ENCODE measurements around the gene MIF4GD. TPM values are rescaled to one million over a fixed set of nuclear protein-coding genes. Genes with fewer than 3 reads are reported as not detected.
"Not testable (repeated sequence)": the region's sequence is repeated elsewhere in the genome, so short reads cannot be mapped to it uniquely, and the experiment has no call there.

The MIF4GD gene
- total RNA-seq, 2 experiments from 2014 or later = 50.2 to 57.2 TPM

DNA sequence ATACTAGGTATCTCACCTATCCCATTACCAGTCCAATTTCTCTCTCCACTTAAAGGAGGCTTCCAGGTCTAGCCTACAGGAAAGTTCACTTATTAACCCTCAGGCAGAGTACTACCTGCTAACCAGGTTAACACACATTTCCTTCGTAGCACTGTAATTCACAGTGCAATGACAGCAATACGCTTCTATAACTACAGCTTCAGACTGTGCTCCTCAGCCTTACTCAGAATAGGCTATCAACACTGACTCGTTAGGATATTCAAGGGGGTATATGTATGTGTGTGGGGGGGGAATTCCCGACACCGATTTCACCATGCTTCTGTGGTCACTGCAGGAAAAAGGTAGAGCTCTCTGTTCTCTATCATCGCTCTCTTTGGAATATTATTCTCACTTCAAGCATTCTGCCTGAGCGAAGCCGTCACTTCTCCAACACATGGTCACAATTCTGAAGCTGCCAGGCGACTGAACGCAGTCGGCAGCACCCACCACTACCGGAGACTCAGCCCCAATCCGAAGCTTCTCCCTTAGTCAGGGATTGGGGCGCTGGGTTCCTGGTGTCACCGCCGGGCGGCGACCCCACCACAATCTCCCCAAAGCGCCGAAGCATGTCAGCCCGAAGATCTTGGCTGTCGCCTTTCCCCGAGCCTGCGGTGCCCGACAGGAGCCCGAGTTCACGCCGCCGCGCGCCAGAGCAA is 10.2 kb downstream of the MIF4GD start:
- Mint-ChIP-seq H3K4me1 (ENCODE audit: low read depth) (peaks cover 57% of the 10 kb centered on the region), H3K36me3 (peaks cover 16% of the 10 kb centered on the region), H3K27me3 (no peaks in the 10 kb centered on the region), H3K4me3 (peak overlapping the region; percentile 93), H3K9me3 (no peaks in the 10 kb centered on the region), H3K27ac (peak overlapping the region; percentile 96)
- intact Hi-C loops (cut with micrococcal nuclease) = loop anchor here (1.0 to 10.0 kb wide), 9 partner anchors 10 to 226 kb away; partner anchors contain the start of genes GRB2, JPT1, NUP85 and SLC25A19
- CTCF ChIA-PET = interaction anchor here (1.0 to 4.8 kb wide), 16 partner anchors 9 to 341 kb away, joined by 3 to 106 read pairs (median 7); partner anchors contain the start of genes MIF4GD, NT5C, SLC25A19 and TMEM94
- DNase-seq = peak; percentile 77
- POLR2A ChIA-PET = interaction anchor here (0.7 to 4.0 kb wide), 20 partner anchors 9 to 248 kb away, joined by 3 to 80 read pairs (median 8); partner anchors contain the start of genes ARMC7, GRB2, JPT1 and MIF4GD

- H3K27me3 Mint-ChIP-seq; CTCF ChIA-PET; H3K9me3 Mint-ChIP-seq; H3K4me3 Mint-ChIP-seq; H3K36me3 Mint-ChIP-seq; DNase-seq; intact Hi-C loops (cut with micrococcal nuclease); POLR2A ChIA-PET: not testable (repeated sequence)
- Mint-ChIP-seq H3K4me1 (ENCODE audit: low read depth) (peaks cover 69% of the 10 kb centered on the region), H3K27ac (peak overlapping the region; percentile 8)
Measured at GRCh38 chr17:75257228-75257627, 13.8 kb downstream of the MIF4GD start.

GRCh38 chr17:75255954-75256698 is 14.9 kb downstream of the MIF4GD start:
- POLR2A ChIA-PET; H3K27me3 Mint-ChIP-seq; intact Hi-C loops (cut with micrococcal nuclease); H3K9me3 Mint-ChIP-seq; H3K36me3 Mint-ChIP-seq; CTCF ChIA-PET; DNase-seq; H3K4me3 Mint-ChIP-seq: not testable (repeated sequence)
- Mint-ChIP-seq H3K27ac (peak overlapping the region; percentile 10), H3K4me1 (ENCODE audit: low read depth) (peaks cover 78% of the 10 kb centered on the region)

GRCh38 chr17:75252039-75252816 is 18.8 kb downstream of the MIF4GD start:
- Mint-ChIP-seq H3K4me1 (ENCODE audit: low read depth) (peaks cover 75% of the 10 kb centered on the region), H3K36me3 (peaks cover 3% of the 10 kb centered on the region), H3K9me3 (no peaks in the 10 kb centered on the region), H3K27me3 (no peaks in the 10 kb centered on the region), H3K27ac (peak overlapping the region; percentile 90), H3K4me3 (no peak overlapping the region)
- POLR2A ChIA-PET = interaction anchor here (0.6 to 1.4 kb wide), 2 partner anchors 9 to 61 kb away, joined by 3 to 10 read pairs; partner anchors contain the start of genes GGA3 and MRPS7
- intact Hi-C loops (cut with micrococcal nuclease) = no loop called here
- CTCF ChIA-PET = interaction anchor here (0.6 to 1.0 kb wide), 2 partner anchors 9 to 192 kb away, joined by 3 to 7 read pairs; partner anchors contain the start of genes GGA3 and MRPS7
- DNase-seq = no peak

DNA sequence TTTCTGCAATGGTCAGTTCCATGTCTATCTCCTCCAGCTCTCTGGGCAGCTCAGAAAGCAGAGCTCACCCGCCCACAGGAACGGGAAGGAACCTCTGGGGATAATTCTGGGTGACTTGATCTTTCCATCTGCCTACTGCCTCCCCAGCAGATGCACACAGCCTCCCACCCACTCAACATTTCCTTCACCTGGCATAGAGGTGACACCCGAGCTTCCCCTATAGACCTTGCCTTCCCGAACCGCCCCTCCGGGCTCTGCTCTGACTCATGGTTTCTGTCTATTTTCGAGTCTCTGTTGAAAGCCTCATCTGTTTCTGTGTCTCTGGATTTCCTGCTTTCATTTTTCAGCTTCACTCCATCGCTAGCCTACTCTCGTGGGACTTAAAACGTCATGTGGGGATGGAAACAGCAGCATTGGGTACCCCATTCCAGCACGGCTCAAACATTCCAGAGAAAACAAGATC is 21.0 kb downstream of the MIF4GD start:
- intact Hi-C loops (cut with micrococcal nuclease) = loop anchor here (1.0 kb wide), 2 partner anchors 11 to 39 kb away; partner anchors contain the start of genes GGA3, MRPS7 and SLC25A19
- Mint-ChIP-seq H3K4me1 (ENCODE audit: low read depth) (peaks cover 64% of the 10 kb centered on the region), H3K27ac (peak overlapping the region; percentile 90), H3K36me3 (peaks cover 20% of the 10 kb centered on the region), H3K4me3 (peak overlapping the region; percentile 58), H3K9me3 (no peaks in the 10 kb centered on the region), H3K27me3 (no peaks in the 10 kb centered on the region)
- ChIA-PET POLR2A (interaction anchor here (0.9 to 4.3 kb wide), 9 partner anchors 9 to 147 kb away, joined by 3 to 74 read pairs (median 5); partner anchors contain the start of genes GGA3, MIF4GD and MRPS7), CTCF (interaction anchor here (0.7 to 3.6 kb wide), 10 partner anchors 10 to 162 kb away, joined by 3 to 48 read pairs (median 8); partner anchors contain the start of genes GGA3, MIF4GD, MRPS7 and SLC25A19)
- DNase-seq = peak; percentile 91

DNA sequence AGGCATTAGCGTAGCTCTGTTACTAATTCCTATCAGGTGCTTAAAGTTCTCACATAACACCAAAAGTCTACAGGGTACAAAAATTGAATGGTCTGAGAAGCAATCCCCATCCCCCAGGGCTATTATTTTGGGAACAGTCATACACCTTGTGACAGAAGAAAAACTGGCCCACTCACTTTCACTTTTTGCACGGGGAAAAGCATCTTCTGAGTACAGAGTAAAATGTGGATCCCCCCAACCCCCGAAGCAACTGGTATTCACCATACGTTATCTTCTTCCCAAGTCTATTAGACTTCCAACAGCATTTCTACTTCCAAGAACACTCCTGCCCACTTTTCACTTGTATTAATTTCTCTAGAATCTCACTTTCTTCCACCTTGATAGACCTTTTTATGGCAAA is 21.5 kb downstream of the MIF4GD start:
- POLR2A ChIA-PET = interaction anchor here (0.6 to 4.3 kb wide), 10 partner anchors 8 to 147 kb away, joined by 3 to 74 read pairs (median 5); partner anchors contain the start of genes GGA3, MIF4GD and MRPS7
- peak overlapping the region; percentile 58 for H3K4me3 Mint-ChIP-seq
- H3K27ac Mint-ChIP-seq = peak overlapping the region; percentile 90
- no peaks in the 10 kb centered on the region for H3K9me3 Mint-ChIP-seq
- no peak for DNase-seq
- H3K36me3 Mint-ChIP-seq = peaks cover 21% of the 10 kb centered on the region
- intact Hi-C loops (cut with micrococcal nuclease) = no loop called here
- CTCF ChIA-PET = interaction anchor here (1.1 to 3.6 kb wide), 8 partner anchors 10 to 162 kb away, joined by 3 to 48 read pairs (median 10); partner anchors contain the start of genes GGA3, MIF4GD, MRPS7 and SLC25A19
- peaks cover 65% of the 10 kb centered on the region for H3K4me1 Mint-ChIP-seq (ENCODE audit: low read depth)
- H3K27me3 Mint-ChIP-seq = no peaks in the 10 kb centered on the region

DNA sequence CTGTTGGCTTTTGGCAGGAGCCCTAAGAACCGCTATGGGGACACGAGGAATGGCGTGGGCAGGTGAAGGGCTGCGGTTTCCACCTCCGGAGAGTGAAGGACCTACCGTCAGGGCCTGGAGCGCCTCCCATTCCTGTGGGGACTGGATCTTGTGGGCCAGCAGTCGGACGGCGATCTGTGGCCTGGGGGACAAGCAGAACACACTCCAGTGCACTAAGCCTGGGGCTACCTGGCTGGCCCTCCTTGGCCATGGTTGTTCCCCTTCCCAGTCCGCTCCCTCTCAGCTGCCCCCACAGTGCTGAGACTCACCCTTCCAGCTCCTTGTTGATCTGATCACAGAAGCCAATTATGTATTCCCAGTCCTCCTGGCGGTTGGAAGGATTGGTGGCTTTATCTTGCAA is 24.6 kb downstream of the MIF4GD start:
- H3K27ac Mint-ChIP-seq = peak overlapping the region; percentile 32
- H3K27me3 Mint-ChIP-seq = no peaks in the 10 kb centered on the region
- DNase-seq = no peak

GRCh38 chr17:75245011-75245410 is 26.0 kb downstream of the MIF4GD start:
- peaks cover 55% of the 10 kb centered on the region for H3K36me3 Mint-ChIP-seq
- H3K27me3 Mint-ChIP-seq = no peaks in the 10 kb centered on the region
- peak overlapping the region; percentile 65 for H3K27ac Mint-ChIP-seq
- POLR2A ChIA-PET = interaction anchor here (1.0 to 3.8 kb wide), 3 partner anchors 16 to 44 kb away, joined by 3 to 45 read pairs (median 3); partner anchors contain the start of genes GGA3, MIF4GD, MRPS7 and SLC25A19
- intact Hi-C loops (cut with micrococcal nuclease) = no loop called here
- H3K4me3 Mint-ChIP-seq = no peak overlapping the region
- DNase-seq = no peak
- H3K4me1 Mint-ChIP-seq (ENCODE audit: low read depth) = peaks cover 68% of the 10 kb centered on the region
- CTCF ChIA-PET = interaction anchor here (1.0 kb wide), 1 partner anchor 30 kb away, joined by 3 read pairs; no protein-coding TSS in a partner anchor
- H3K9me3 Mint-ChIP-seq = no peaks in the 10 kb centered on the region

More for the DNA sequence above, 24.6 kb downstream of the MIF4GD start:
- ChIA-PET POLR2A (interaction anchor here (0.6 to 1.4 kb wide), 3 partner anchors 22 to 41 kb away, joined by 3 read pairs; partner anchors contain the start of gene NUP85), CTCF (interaction anchor here (0.6 to 2.0 kb wide), 3 partner anchors 15 to 116 kb away, joined by 3 to 10 read pairs (median 6); partner anchors contain the start of genes GGA3, MIF4GD and MRPS7)
- intact Hi-C loops (cut with micrococcal nuclease) = loop anchor here (2.0 kb wide), 1 partner anchor 24 kb away; the partner anchor contains the start of gene MIF4GD
- Mint-ChIP-seq H3K4me3 (no peak overlapping the region), H3K4me1 (ENCODE audit: low read depth) (peaks cover 71% of the 10 kb centered on the region), H3K36me3 (peaks cover 46% of the 10 kb centered on the region), H3K9me3 (no peaks in the 10 kb centered on the region)

- peaks cover 60% of the 10 kb centered on the region for H3K36me3 Mint-ChIP-seq
- intact Hi-C loops (cut with micrococcal nuclease) = no loop called here
- peak overlapping the region; percentile 65 for H3K27ac Mint-ChIP-seq
- peaks cover 61% of the 10 kb centered on the region for H3K4me1 Mint-ChIP-seq (ENCODE audit: low read depth)
- H3K4me3 Mint-ChIP-seq = peak overlapping the region; percentile 30
- DNase-seq = peak; percentile 44
- ChIA-PET CTCF (interaction anchor here (1.0 to 1.2 kb wide), 3 partner anchors 26 to 130 kb away, joined by 3 to 4 read pairs (median 3); partner anchors contain the start of gene MIF4GD), POLR2A (interaction anchor here (1.0 to 3.8 kb wide), 3 partner anchors 17 to 45 kb away, joined by 3 to 45 read pairs (median 3); partner anchors contain the start of genes GGA3, MIF4GD, MRPS7 and SLC25A19)
- no peaks in the 10 kb centered on the region for H3K9me3 Mint-ChIP-seq
- no peaks in the 10 kb centered on the region for H3K27me3 Mint-ChIP-seq
Measured at GRCh38 chr17:75244133-75244866, 26.7 kb downstream of the MIF4GD start.

DNA sequence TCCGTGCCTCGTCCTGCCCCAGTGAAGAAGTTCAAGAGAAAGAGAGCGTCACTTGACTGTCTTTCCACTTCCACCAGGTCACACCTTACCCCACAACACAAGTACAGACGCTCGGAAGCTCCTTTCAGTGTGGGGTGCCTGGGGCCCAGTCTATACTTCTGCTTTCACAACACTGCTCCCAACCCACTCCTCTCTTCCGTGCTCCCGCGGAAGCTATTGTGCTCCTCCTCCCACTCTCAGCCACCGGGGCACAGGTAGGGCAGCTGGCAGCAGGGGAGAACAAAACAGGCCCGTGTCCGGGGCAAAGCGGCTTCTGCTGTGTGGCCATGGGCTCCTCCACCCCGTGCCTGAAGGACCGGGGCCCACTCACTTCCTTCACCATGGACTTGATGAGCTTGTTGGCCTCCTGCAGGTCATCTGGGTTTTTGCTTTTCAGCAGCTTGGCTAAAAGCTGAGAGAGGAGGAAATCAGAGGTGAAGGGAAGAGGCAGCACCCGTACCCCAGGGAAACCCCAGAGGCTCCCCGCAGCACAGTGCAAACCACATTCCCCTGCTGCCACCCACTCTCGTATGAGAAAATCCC is 28.5 kb downstream of the MIF4GD start:
- Mint-ChIP-seq H3K9me3 (no peaks in the 10 kb centered on the region), H3K36me3 (peaks cover 69% of the 10 kb centered on the region), H3K27ac (peak overlapping the region; percentile 87), H3K4me1 (ENCODE audit: low read depth) (peaks cover 61% of the 10 kb centered on the region), H3K4me3 (peak overlapping the region; percentile 45), H3K27me3 (no peaks in the 10 kb centered on the region)
- ChIA-PET CTCF (interaction anchor here (0.6 to 7.3 kb wide), 12 partner anchors 7 to 282 kb away, joined by 3 to 60 read pairs (median 5); partner anchors contain the start of genes GGA3, GRB2, MIF4GD and MRPS7), POLR2A (interaction anchor here (0.5 to 3.8 kb wide), 8 partner anchors 7 to 163 kb away, joined by 3 to 45 read pairs (median 6); partner anchors contain the start of genes ARMC7, GGA3, GRB2 and MIF4GD)
- intact Hi-C loops (cut with micrococcal nuclease) = no loop called here
- DNase-seq = peak; percentile 70

All from activated CD4-positive, alpha-beta memory T cell treated with anti-CD3 and anti-CD28 coated beads for 36 hours (primary cell).